D721Med (cell line): ENCODE results near the gene SIL1.

ENCODE experiments used
- DNase-seq: peaks from one replicate; pipeline ENCODE4 v3.0.0; 2011; ENCODE audit warnings: low spot score; ENCODE audit not compliant: insufficient read length
- FAIRE-seq: peaks from 2 replicates; lab custom pipeline; 2011; peaks lifted over from hg19 to GRCh38; lab: Jason Lieb, UNC
- TF ChIP-seq, protein P1 (sequence below): IDR thresholded peaks from 2 replicates; pipeline ENCODE4 v1.5.1; 2012; ENCODE audit warnings: mild to moderate bottlenecking, control low read depth; ENCODE audit not compliant: insufficient read depth; ENCODE audit errors: missing control alignments

The SIL1 gene

DNA sequence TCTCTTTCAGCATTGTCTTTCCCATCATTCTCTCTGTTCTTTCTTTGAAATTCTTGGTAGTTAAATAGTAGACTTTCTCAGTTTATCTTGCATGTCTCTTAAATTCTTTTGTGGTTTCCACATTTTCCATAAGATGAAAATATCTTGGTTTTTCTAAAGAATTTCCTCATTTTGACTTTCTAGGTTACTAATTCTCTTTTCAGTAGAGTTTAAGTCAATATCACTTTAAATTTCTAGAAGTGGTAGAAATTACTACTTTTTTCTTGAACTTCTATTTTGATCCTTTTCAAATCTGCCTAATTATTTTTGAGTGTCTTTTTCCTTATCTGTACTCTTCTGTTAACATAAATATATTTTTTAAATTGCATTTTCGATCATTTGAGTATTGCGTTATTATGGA, 299.4 kb downstream of the SIL1 start:
- FAIRE-seq (no peak), DNase-seq (no peak)
- TF ChIP-seq, protein P1, sequence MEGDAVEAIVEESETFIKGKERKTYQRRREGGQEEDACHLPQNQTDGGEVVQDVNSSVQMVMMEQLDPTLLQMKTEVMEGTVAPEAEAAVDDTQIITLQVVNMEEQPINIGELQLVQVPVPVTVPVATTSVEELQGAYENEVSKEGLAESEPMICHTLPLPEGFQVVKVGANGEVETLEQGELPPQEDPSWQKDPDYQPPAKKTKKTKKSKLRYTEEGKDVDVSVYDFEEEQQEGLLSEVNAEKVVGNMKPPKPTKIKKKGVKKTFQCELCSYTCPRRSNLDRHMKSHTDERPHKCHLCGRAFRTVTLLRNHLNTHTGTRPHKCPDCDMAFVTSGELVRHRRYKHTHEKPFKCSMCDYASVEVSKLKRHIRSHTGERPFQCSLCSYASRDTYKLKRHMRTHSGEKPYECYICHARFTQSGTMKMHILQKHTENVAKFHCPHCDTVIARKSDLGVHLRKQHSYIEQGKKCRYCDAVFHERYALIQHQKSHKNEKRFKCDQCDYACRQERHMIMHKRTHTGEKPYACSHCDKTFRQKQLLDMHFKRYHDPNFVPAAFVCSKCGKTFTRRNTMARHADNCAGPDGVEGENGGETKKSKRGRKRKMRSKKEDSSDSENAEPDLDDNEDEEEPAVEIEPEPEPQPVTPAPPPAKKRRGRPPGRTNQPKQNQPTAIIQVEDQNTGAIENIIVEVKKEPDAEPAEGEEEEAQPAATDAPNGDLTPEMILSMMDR, result no peak

DNA sequence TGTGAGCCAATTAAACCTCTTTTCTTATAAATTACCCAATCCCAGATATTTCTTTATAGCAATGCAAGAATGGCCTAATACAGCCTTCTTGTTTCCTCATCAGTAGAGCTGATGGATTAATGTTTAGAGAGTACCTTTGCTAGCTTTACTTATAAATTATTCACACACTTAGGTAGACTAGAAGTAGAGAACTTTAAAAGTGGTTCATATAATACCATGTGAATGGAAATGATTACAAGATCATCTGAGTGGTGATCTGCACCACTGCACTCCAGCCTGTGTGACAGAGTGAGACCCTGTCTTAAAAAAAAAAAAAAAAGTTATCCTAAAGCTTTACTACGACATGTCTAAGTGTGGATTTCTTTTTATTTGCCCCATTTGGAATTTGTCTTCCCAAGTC, 299.9 kb downstream of the SIL1 start:
- TF ChIP-seq, protein P1, result no peak
- FAIRE-seq (no peak), DNase-seq (no peak)
